Neural cell (in vitro differentiated cells): Measurements from ENCODE around the gene POLL. TPM values are rescaled to one million over a fixed set of nuclear protein-coding genes. Genes with fewer than 3 reads are reported as not detected.

Experiments
- H2AFZ ChIP-seq: fragments of 200-600, 300-800 bp; sonication (generic), shearing (Covaris generic); 2 replicates; pipeline ENCODE4 v1.6.0; 2014; ENCODE audit warnings: low read depth, mild to moderate bottlenecking, antibody characterized with exemption, low read length, moderate library complexity
- H3F3A ChIP-seq: fragments of 200-600 bp; shearing (Covaris generic); 2 replicates; pipeline ENCODE4 v1.6.1; 2016; ENCODE audit warnings: mild to moderate bottlenecking, moderate library complexity, mixed read lengths, antibody characterized with exemption, low read length; ENCODE audit not compliant: insufficient read depth, poor library complexity, severe bottlenecking
- H3K27ac ChIP-seq: fragments of 200-600, 300-800 bp; sonication (generic), shearing (Covaris generic); 2 replicates; pipeline ENCODE4 v1.5.1; 2014; ENCODE audit warnings: mild to moderate bottlenecking, low read length, moderate library complexity
- H3K27me3 ChIP-seq: fragments of 300-800, 200-600 bp; sonication (generic), shearing (Covaris generic); 2 replicates; pipeline ENCODE4 v1.6.0; 2014; ENCODE audit warnings: mild to moderate bottlenecking, low read depth, low read length, moderate library complexity; ENCODE audit not compliant: insufficient read depth
- H3K36me3 ChIP-seq: fragments of 300-800, 200-600 bp; sonication (generic), shearing (Covaris generic); 2 replicates; pipeline ENCODE4 v1.5.1; 2014; ENCODE audit warnings: mild to moderate bottlenecking, antibody characterized with exemption, low read length, moderate library complexity; ENCODE audit not compliant: insufficient read depth
- H3K4me2 ChIP-seq: fragments of 300-800, 200-600 bp; sonication (generic), shearing (Covaris generic); 2 replicates; pipeline ENCODE4 v1.6.0; 2014; ENCODE audit warnings: mild to moderate bottlenecking, low read length
- H3K4me3 ChIP-seq: fragments of 300-800, 200-600 bp; sonication (generic), shearing (Covaris generic); 2 replicates; pipeline ENCODE4 v1.5.1; 2014; ENCODE audit warnings: mild to moderate bottlenecking, low read length, moderate library complexity
- H3K79me2 ChIP-seq: fragments of 200-600 bp; shearing (Covaris generic); replicated peaks from 2 replicates; pipeline ENCODE4 v1.6.0; 2014; ENCODE audit warnings: mild to moderate bottlenecking, low read length, moderate library complexity; ENCODE audit not compliant: insufficient read depth
- H3K9ac ChIP-seq: fragments of 300-800, 200-600 bp; sonication (generic), shearing (Covaris generic); 2 replicates; pipeline ENCODE4 v1.6.1; 2016; ENCODE audit warnings: mild to moderate bottlenecking, low read length, mixed read lengths
- H3K9me2 ChIP-seq: fragments of 200-600 bp; shearing (Covaris generic); 2 replicates; pipeline ENCODE4 v1.6.1; 2016; ENCODE audit warnings: mild to moderate bottlenecking, low read length, mixed read lengths; ENCODE audit not compliant: insufficient read depth
- H3K9me3 ChIP-seq: fragments of 200-600, 300-800 bp; sonication (generic), shearing (Covaris generic); 2 replicates; pipeline ENCODE4 v1.6.1; 2016; ENCODE audit warnings: mild to moderate bottlenecking, mixed run types, low read length, moderate library complexity, mixed read lengths
- H4K20me1 ChIP-seq: fragments of 200-600 bp; shearing (Covaris generic); 2 replicates; pipeline ENCODE4 v1.6.1; 2016; ENCODE audit warnings: mild to moderate bottlenecking, mixed run types; ENCODE audit not compliant: insufficient read depth
- CTCF ChIP-seq: fragments of 450-650 bp; IDR thresholded peaks from 2 replicates; pipeline ENCODE4 v1.5.1; 2014; ENCODE audit warnings: antibody characterized with exemption, mild to moderate bottlenecking, moderate library complexity; ENCODE audit not compliant: poor library complexity, severe bottlenecking
- EP300 ChIP-seq: fragments of 450-650 bp; conservative IDR thresholded peaks from 2 replicates; pipeline ENCODE4 v1.6.1; 2014; ENCODE audit warnings: antibody characterized with exemption, mild to moderate bottlenecking, moderate library complexity; ENCODE audit not compliant: poor library complexity, severe bottlenecking
- EZH2 ChIP-seq: fragments of 200-600, 300-800 bp; shearing (Covaris generic), sonication (generic); IDR thresholded peaks from 2 replicates; pipeline ENCODE4 v1.6.1; 2014; ENCODE audit warnings: antibody characterized with exemption, low read length, borderline replicate concordance, mild to moderate bottlenecking; ENCODE audit not compliant: insufficient read depth, poor library complexity, severe bottlenecking
- MXI1 ChIP-seq: fragments of 450-650 bp; conservative IDR thresholded peaks from 2 replicates; pipeline ENCODE4 v1.6.1; 2014; ENCODE audit warnings: antibody characterized with exemption, mild to moderate bottlenecking; ENCODE audit not compliant: poor library complexity, severe bottlenecking
- POLR2AphosphoS5 ChIP-seq: IDR thresholded peaks from 2 replicates; pipeline ENCODE4 v1.6.1; 2012
- RAD21 ChIP-seq: fragments of 450-650 bp; conservative IDR thresholded peaks from 2 replicates; pipeline ENCODE4 v1.6.1; 2014; ENCODE audit warnings: antibody characterized with exemption, mild to moderate bottlenecking, moderate library complexity
- REST ChIP-seq: IDR thresholded peaks from 2 replicates; pipeline ENCODE4 v1.6.1; 2012; ENCODE audit warnings: borderline replicate concordance
- SMC3 ChIP-seq: fragments of 450-650 bp; conservative IDR thresholded peaks from 2 replicates; pipeline ENCODE4 v1.6.1; 2014; ENCODE audit warnings: antibody characterized with exemption, mild to moderate bottlenecking, moderate library complexity; ENCODE audit not compliant: poor library complexity
- TAF1 ChIP-seq: IDR thresholded peaks from 2 replicates; pipeline ENCODE4 v1.6.1; 2012; ENCODE audit warnings: low read depth
- polyA plus RNA-seq: library from polyadenylated mRNA; depleted of rRNA; stranded (reverse); fragments of >200 nt; gene quantifications from 2 replicates; pipeline ENCODE4 v1.2.3, GENCODE V29; 2014

POLL gene
- polyA plus RNA-seq, 1 donor from 2014 or later = 23.0 TPM

GRCh38 chr10:101616415-101617101, 28.5 kb upstream of the POLL start:
- Histone ChIP-seq H3K27me3 (peaks cover 4% of the 10 kb centered on the region), H3K36me3 (no peaks in the 10 kb centered on the region), H4K20me1 (no peaks in the 10 kb centered on the region), H3K9ac (no peak overlapping the region), H3K79me2 (no peaks in the 10 kb centered on the region), H3K4me2 (no peak overlapping the region), H3K27ac (no peak overlapping the region), H3K9me2 (no peaks in the 10 kb centered on the region), H2AFZ (no peak overlapping the region), H3K4me3 (no peak overlapping the region), H3K9me3 (no peaks in the 10 kb centered on the region), H3F3A (no peaks in the 10 kb centered on the region)
- TF ChIP-seq REST = no peak
- TF ChIP-seq RAD21 = no peak
- TF ChIP-seq MXI1 = no peak
- no peak for TF ChIP-seq SMC3

- Histone ChIP-seq H3K27ac (no peak overlapping the region), H3K9me2 (no peaks in the 10 kb centered on the region), H3K4me3 (no peak overlapping the region), H3K36me3 (no peaks in the 10 kb centered on the region), H3K4me2 (no peak overlapping the region), H3F3A (no peaks in the 10 kb centered on the region), H4K20me1 (no peaks in the 10 kb centered on the region), H3K9me3 (no peaks in the 10 kb centered on the region), H2AFZ (no peak overlapping the region), H3K27me3 (peaks cover 4% of the 10 kb centered on the region), H3K9ac (no peak overlapping the region), H3K79me2 (no peaks in the 10 kb centered on the region)
- no peak for TF ChIP-seq TAF1
- no peak for TF ChIP-seq SMC3
- TF ChIP-seq EZH2 = no peak
- TF ChIP-seq MXI1 = no peak
- TF ChIP-seq REST = no peak
- TF ChIP-seq CTCF = no peak
- TF ChIP-seq RAD21 = no peak
- TF ChIP-seq EP300 = no peak
- TF ChIP-seq POLR2AphosphoS5 = no peak
These were observed 27.6 kb upstream of the POLL start for GRCh38 chr10:101615525-101616116.
